Lung (tissue), 12 donors: Measurements from ENCODE around the gene FGFR3. TPM values are rescaled to one million over a fixed set of nuclear protein-coding genes. Genes with fewer than 3 reads are reported as not detected.
A peak's percentile ranks its signal among the peaks of the same experiment; 100 is the strongest.

Source experiments
- ATAC-seq: fragments of 200-7000 bp; cut with Tn5 transposase; one replicate; pipeline ENCODE4 v1.9.1; 2020; ENCODE audit warnings: moderate number of reproducible peaks; ENCODE audit not compliant: insufficient read depth, low FRiP score
- DNase-seq, 3 donors: peaks; one replicate each; pipeline ENCODE4 v3.0.0-alpha.2; 2013 to 2017
- H3K27ac ChIP-seq, 2 donors: one replicate each; pipeline ENCODE4 v1.5.1; 2013; ENCODE audit warnings: mild to moderate bottlenecking in 2 of 2, moderate library complexity in 2 of 2, control low read depth in 1 of 2, inconsistent platforms in 1 of 2, low read depth in 1 of 2, low read length in 1 of 2
- H3K27me3 ChIP-seq, 3 donors: one replicate each; pipeline ENCODE4 v1.5.1; 2013; ENCODE audit warnings: low read length in 2 of 3; ENCODE audit not compliant: control insufficient read depth in 3 of 3, insufficient read depth in 3 of 3
- H3K36me3 ChIP-seq, 4 donors: one replicate each; pipeline ENCODE4 v1.5.1; 2013; ENCODE audit warnings: low read length in 4 of 4, mild to moderate bottlenecking in 1 of 4, moderate library complexity in 1 of 4; ENCODE audit not compliant: control insufficient read depth in 4 of 4, insufficient read depth in 4 of 4
- H3K4me1 ChIP-seq, 5 donors: one replicate each; pipeline ENCODE4 v1.5.1; 2013; ENCODE audit warnings: low read length in 5 of 5, mild to moderate bottlenecking in 2 of 5, moderate library complexity in 1 of 5; ENCODE audit not compliant: control insufficient read depth in 5 of 5, insufficient read depth in 5 of 5
- H3K4me3 ChIP-seq: one replicate; pipeline ENCODE4 v1.5.1; 2013; ENCODE audit warnings: mild to moderate bottlenecking, control low read depth, moderate library complexity
- H3K9ac ChIP-seq, 2 donors: one replicate each; pipeline ENCODE4 v1.5.1; 2013; ENCODE audit warnings: low read length in 2 of 2, control low read depth in 1 of 2; ENCODE audit not compliant: insufficient read depth in 1 of 2
- H3K9me3 ChIP-seq, 4 donors: one replicate each; pipeline ENCODE4 v1.5.1; 2013; ENCODE audit warnings: low read length in 3 of 4, mild to moderate bottlenecking in 1 of 4, moderate library complexity in 1 of 4; ENCODE audit not compliant: control insufficient read depth in 4 of 4, insufficient read depth in 3 of 4
- WGBS, 2 donors: extraction: QIAGEN DNeasy Blood & Tissue Kit; methylation state at CpG; one replicate each; pipeline ENCODE4 v1.1.7; 2013; 5-methylcytosine and 5-hydroxymethylcytosine counted together
- polyA plus RNA-seq, 2 donors: library from polyadenylated mRNA; stranded (reverse); fragments of 200-250 nt; gene quantifications; one replicate each; pipeline ENCODE4 v1.2.1, GENCODE V29; 2013
- total RNA-seq, 2 donors: library from RNA; depleted of rRNA in 1 of 2; stranded (reverse); fragments of >200 nt in 1 of 2; gene quantifications; one replicate each; pipeline ENCODE4 v1.2.1, GENCODE V29; 2014 to 2021
- TF ChIP-seq, protein P1 (sequence below): IDR thresholded peaks from 2 replicates; pipeline ENCODE4 v1.5.1; 2012; ENCODE audit warnings: mild to moderate bottlenecking; ENCODE audit errors: control extremely low read depth, extremely low read depth
- donor health status: control.
- donor health status: control.
- donor health status: Bipolar disorder and iron deficiency.
- donor health status: healthy.
- donor health status: DM: yes; HTN: yes; CAD: no.

Gene FGFR3
- total and polyA plus RNA-seq, 4 donors, result 8.1 to 99.3 (median 22.4) TPM

GRCh38 chr4:1812720-1813119 lies 19.6 kb downstream of the FGFR3 start:
- H3K4me3 ChIP-seq, result no peak overlapping the region
- 72 to 88% methylated on average over 11 of the region's 11 CpGs for WGBS, 2 donors
- DNase-seq (peak in 1 of 3 donors; percentile 41), ATAC-seq (no peak)
- H3K4me1 ChIP-seq, result peaks cover 0 to 15% (median 0%) of the 10 kb centered on the region in 5 donors
- no peaks in the 10 kb centered on the region for H3K27me3 ChIP-seq
- peaks cover 0 to 3% (median 0%) of the 10 kb centered on the region in 4 donors for H3K9me3 ChIP-seq
- peaks cover 9 to 40% (median 23%) of the 10 kb centered on the region in 4 donors for H3K36me3 ChIP-seq
- no peak overlapping the region for H3K9ac ChIP-seq
- no peak overlapping the region for H3K27ac ChIP-seq
- TF ChIP-seq, protein P1, sequence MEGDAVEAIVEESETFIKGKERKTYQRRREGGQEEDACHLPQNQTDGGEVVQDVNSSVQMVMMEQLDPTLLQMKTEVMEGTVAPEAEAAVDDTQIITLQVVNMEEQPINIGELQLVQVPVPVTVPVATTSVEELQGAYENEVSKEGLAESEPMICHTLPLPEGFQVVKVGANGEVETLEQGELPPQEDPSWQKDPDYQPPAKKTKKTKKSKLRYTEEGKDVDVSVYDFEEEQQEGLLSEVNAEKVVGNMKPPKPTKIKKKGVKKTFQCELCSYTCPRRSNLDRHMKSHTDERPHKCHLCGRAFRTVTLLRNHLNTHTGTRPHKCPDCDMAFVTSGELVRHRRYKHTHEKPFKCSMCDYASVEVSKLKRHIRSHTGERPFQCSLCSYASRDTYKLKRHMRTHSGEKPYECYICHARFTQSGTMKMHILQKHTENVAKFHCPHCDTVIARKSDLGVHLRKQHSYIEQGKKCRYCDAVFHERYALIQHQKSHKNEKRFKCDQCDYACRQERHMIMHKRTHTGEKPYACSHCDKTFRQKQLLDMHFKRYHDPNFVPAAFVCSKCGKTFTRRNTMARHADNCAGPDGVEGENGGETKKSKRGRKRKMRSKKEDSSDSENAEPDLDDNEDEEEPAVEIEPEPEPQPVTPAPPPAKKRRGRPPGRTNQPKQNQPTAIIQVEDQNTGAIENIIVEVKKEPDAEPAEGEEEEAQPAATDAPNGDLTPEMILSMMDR, result no peak

GRCh38 chr4:1813231-1813630 lies 20.1 kb downstream of the FGFR3 start:
- ATAC-seq (no peak), DNase-seq (no peak)
- Histone ChIP-seq H3K27me3 (no peaks in the 10 kb centered on the region), H3K36me3 (peaks cover 9 to 40% (median 24%) of the 10 kb centered on the region in 4 donors), H3K9me3 (peaks cover 0 to 3% (median 0%) of the 10 kb centered on the region in 4 donors), H3K27ac (no peak overlapping the region), H3K4me3 (no peak overlapping the region), H3K4me1 (peaks cover 0 to 15% (median 0%) of the 10 kb centered on the region in 5 donors), H3K9ac (no peak overlapping the region)
- 77 to 87% methylated on average over 9 of the region's 9 CpGs for WGBS, 2 donors
- TF ChIP-seq, protein P1, result no peak

DNA sequence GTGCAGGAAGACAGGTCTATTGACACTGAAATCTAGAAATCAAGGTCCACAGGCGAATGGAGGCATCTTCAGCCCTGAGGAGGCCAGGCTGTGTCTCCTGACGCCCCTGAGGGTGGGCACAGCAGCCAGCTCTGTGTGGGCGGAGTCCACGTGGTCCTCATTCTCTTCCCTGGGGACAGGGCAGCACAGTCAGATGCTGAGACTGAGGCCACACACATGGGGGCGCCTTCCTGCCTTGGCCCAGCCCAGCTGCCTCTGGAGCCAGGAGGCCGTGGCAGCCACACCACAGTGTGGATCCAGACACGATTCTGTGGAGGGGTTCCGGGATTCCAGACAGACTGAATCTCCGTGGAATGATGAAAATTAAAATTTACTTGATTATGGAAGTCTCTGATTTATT lies 20.8 kb downstream of the FGFR3 start:
- Histone ChIP-seq H3K9ac (no peak overlapping the region), H3K9me3 (peaks cover 0 to 3% (median 0%) of the 10 kb centered on the region in 4 donors), H3K27ac (no peak overlapping the region), H3K4me3 (no peak overlapping the region), H3K27me3 (no peaks in the 10 kb centered on the region), H3K36me3 (peaks cover 9 to 43% (median 26%) of the 10 kb centered on the region in 4 donors), H3K4me1 (peaks cover 0 to 15% (median 0%) of the 10 kb centered on the region in 5 donors)
- 74 to 76% methylated on average over 9 of the region's 9 CpGs for WGBS, 2 donors
- TF ChIP-seq, protein P1, result no peak
- DNase-seq, result no peak
- ATAC-seq, result no peak

DNA sequence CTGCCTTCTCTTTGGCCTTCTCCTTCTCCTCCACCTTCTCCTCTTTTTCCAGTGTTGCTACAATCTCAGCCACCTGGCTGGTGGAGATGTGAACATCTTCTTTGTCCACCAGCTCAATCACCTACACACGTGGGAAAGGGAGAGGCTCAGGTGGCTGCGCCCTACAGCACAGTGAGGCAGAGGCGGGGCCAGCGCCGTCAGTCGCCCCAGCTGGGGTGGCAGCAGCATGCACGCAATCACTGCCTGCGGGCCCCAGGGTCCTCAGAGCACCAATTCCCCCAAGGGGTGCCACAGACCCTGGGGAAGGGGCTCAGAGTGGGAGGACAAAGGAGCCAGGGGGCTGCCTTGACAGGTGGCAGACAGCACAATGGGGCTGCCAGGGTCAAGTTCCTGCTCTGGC lies 21.4 kb downstream of the FGFR3 start:
- H3K9me3 ChIP-seq, result peaks cover 0 to 3% (median 0%) of the 10 kb centered on the region in 4 donors
- no peaks in the 10 kb centered on the region for H3K27me3 ChIP-seq
- DNase-seq (no peak), ATAC-seq (no peak)
- H3K4me3 ChIP-seq, result no peak overlapping the region
- peaks cover 10 to 47% (median 26%) of the 10 kb centered on the region in 4 donors for H3K36me3 ChIP-seq
- H3K27ac ChIP-seq, result no peak overlapping the region
- H3K9ac ChIP-seq, result no peak overlapping the region
- TF ChIP-seq, protein P1, result no peak
- peaks cover 0 to 14% (median 0%) of the 10 kb centered on the region in 5 donors for H3K4me1 ChIP-seq
- 90 to 97% methylated on average over 8 of the region's 8 CpGs for WGBS, 2 donors
